Measurements from ENCODE around the gene DEPDC7. TPM values are rescaled to one million over a fixed set of nuclear protein-coding genes. Genes with fewer than 3 reads are reported as not detected.

The DEPDC7 gene
- polyA plus RNA-seq, 2 of the 4 experiments (the other 2 are of a cell fraction), result 15.3 to 16.6 TPM

DNA sequence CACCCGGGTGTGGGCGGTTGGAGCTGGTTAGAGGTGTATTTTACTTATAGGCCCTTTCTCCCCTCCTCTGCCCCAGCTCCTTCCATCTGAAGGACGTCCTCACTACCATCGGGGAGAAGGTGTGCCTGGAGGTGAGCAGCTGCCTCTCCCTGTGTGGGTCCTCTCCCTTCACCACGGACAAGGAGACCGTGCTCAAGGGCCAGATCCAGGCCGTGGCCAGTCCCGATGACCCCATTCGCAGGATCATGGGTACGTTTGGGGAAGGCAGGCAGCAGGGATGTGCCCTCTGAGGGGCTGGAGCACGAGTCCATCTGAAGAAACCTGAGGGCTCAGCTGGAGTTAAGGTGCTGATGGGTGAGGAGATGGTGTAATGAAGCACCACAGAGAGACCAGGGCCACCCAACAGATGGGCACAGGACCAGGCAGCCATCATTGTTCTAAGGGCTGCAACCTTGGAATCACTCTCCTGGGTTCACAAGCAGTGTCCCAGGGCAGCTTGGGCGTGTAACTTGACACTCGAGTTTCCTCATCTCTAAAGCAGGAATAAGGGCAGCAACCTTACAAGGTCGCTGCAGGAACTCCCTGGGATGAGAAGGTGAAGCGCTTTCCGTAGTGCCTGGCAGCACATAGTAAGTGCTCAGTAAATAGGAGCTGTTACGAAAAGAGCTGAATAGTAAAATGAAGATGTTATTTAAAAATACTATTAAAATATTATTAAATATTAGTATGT is 53.1 kb downstream of the DEPDC7 start:
- Histone ChIP-seq H3K9me3 (no peaks in the 10 kb centered on the region), H3K4me3 (no peak overlapping the region), H3K27ac (peak overlapping the region in 1 of 2 experiments; percentile 7; a peak in 1 of 6 replicates), H3K4me2 (no peak overlapping the region), H3K4me1 (peaks cover 22% of the 10 kb centered on the region)
- ChIA-PET POLR2A (no interaction called here), CTCF (interaction anchor here (0.8 to 7.8 kb wide), 10 partner anchors 7 to 108 kb away, joined by 3 to 76 read pairs (median 4); no protein-coding TSS in a partner anchor)
- DNase-seq (ENCODE audit: low read depth in 1 of 2, low spot score in 1 of 2), result no peak
- WGBS (ENCODE audit: missing lambda C conversion rate), result 92% methylated on average over 15 of the region's 17 CpGs
- FAIRE-seq, result no peak
- ATAC-seq, result no peak
- TF ChIP-seq POLR2AphosphoS2 (conservative IDR thresholded peaks at IDR 0.05; ENCODE audit: low read length), result 0 out of 2 replicates have a peak, but pooled peaks have one; percentile 22
- no peak for TF ChIP-seq EHF (CRISPR knock-in tag; IDR thresholded peaks at IDR 0.05)

- ATAC-seq, result no peak
- Histone ChIP-seq H3K4me1 (peaks cover 5% of the 10 kb centered on the region; the same call in 1 of the 3 replicates), H3K9me3 (no peaks in the 10 kb centered on the region), H3K4me2 (no peak overlapping the region), H3K27ac (peak overlapping the region in 1 of 2 experiments; percentile 25; a peak in 1 of 6 replicates), H3K4me3 (no peak overlapping the region)
- FAIRE-seq, result no peak
- no peak for DNase-seq (ENCODE audit: low read depth in 1 of 2, low spot score in 1 of 2)
- ChIA-PET POLR2A (no interaction called here), CTCF (interaction anchor here (0.5 to 1.4 kb wide), 3 partner anchors 15 to 263 kb away, joined by 3 to 4 read pairs (median 3); partner anchors contain the start of gene CSTF3)
- 83% methylated on average over 8 of the region's 8 CpGs for WGBS (ENCODE audit: missing lambda C conversion rate)
- TF ChIP-seq JUNB (IDR thresholded peaks at IDR 0.05), result no peak
- no peak for TF ChIP-seq CBX8 (IDR thresholded peaks at IDR 0.05)
- TF ChIP-seq RFX5 (IDR thresholded peaks at IDR 0.05), result no peak
- no peak for TF ChIP-seq RAD21 (conservative IDR thresholded peaks at IDR 0.05 in 1 of 2, IDR thresholded peaks at IDR 0.05 in 1 of 2)
- no peak for TF ChIP-seq TFCP2L1 (CRISPR knock-in tag; IDR thresholded peaks at IDR 0.05)
- no peak for TF ChIP-seq PHF8 (IDR thresholded peaks at IDR 0.05; ENCODE audit: borderline replicate concordance, low read depth)
- TF ChIP-seq E2F6 (IDR thresholded peaks at IDR 0.05; ENCODE audit: borderline replicate concordance, low read depth), result no peak
- TF ChIP-seq HOXB13 (CRISPR knock-in tag; IDR thresholded peaks at IDR 0.05; ENCODE audit: low read depth), result no peak
- no peak for TF ChIP-seq FOXS1 (CRISPR knock-in tag; IDR thresholded peaks at IDR 0.05)
- TF ChIP-seq BHLHE40 (IDR thresholded peaks at IDR 0.05; ENCODE audit: low read depth, low read length), result no peak
- no peak for TF ChIP-seq ZSCAN20 (CRISPR knock-in tag; IDR thresholded peaks at IDR 0.05)
- TF ChIP-seq EHF (CRISPR knock-in tag; IDR thresholded peaks at IDR 0.05), result no peak
- TF ChIP-seq, protein P1, sequence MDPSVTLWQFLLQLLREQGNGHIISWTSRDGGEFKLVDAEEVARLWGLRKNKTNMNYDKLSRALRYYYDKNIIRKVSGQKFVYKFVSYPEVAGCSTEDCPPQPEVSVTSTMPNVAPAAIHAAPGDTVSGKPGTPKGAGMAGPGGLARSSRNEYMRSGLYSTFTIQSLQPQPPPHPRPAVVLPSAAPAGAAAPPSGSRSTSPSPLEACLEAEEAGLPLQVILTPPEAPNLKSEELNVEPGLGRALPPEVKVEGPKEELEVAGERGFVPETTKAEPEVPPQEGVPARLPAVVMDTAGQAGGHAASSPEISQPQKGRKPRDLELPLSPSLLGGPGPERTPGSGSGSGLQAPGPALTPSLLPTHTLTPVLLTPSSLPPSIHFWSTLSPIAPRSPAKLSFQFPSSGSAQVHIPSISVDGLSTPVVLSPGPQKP (IDR thresholded peaks at IDR 0.05; ENCODE audit: low read depth, low read length), result no peak
Observed at GRCh38 chr11:33072465-33072864, 56.8 kb downstream of the DEPDC7 start.

Small RNA genes lying within 50 kb of the gene (small RNA-seq; reads per million reads assigned to genes)
- gene RF00019, result 0 reads per million in 6 experiments

Other genes with a start within 250 kb of the DEPDC7 start
- gene CCDC73, start 221.2 kb upstream of the DEPDC7 start, polyA plus RNA-seq (2011; rRNA removed), result 0.03 TPM in 2 replicates
- gene CCDC73, start 221.2 kb upstream of the DEPDC7 start, polyA plus RNA-seq (2017; fragmentation: RNase III; extraction: RNeasy Plus Mini Kit Qiagen cat#74134 plus additional on column Dnase treatment), result 0.03 TPM in 1 of 3 replicates, not detected in the others
- 0.83 and 0.85 TPM in 2 replicates for gene PRRG4, start 186.0 kb upstream of the DEPDC7 start, polyA plus RNA-seq (2011; rRNA removed)
- 0.72 to 1.4 TPM (median 1.3 TPM) in 3 replicates for gene PRRG4, start 186.0 kb upstream of the DEPDC7 start, polyA plus RNA-seq (2017; fragmentation: RNase III; extraction: RNeasy Plus Mini Kit Qiagen cat#74134 plus additional on column Dnase treatment)
- gene QSER1, start 123.1 kb upstream of the DEPDC7 start, polyA plus RNA-seq (2011; rRNA removed), result 27.2 and 29.8 TPM in 2 replicates
- gene QSER1, start 123.1 kb upstream of the DEPDC7 start, polyA plus RNA-seq (2017; fragmentation: RNase III; extraction: RNeasy Plus Mini Kit Qiagen cat#74134 plus additional on column Dnase treatment), result 13.2 to 15.8 TPM (median 13.8 TPM) in 3 replicates
- 42.1 and 43.0 TPM in 2 replicates for gene TCP11L1, start 23.7 kb downstream of the DEPDC7 start, polyA plus RNA-seq (2011; rRNA removed)
- 23.7 to 30.3 TPM (median 27.7 TPM) in 3 replicates for gene TCP11L1, start 23.7 kb downstream of the DEPDC7 start, polyA plus RNA-seq (2017; fragmentation: RNase III; extraction: RNeasy Plus Mini Kit Qiagen cat#74134 plus additional on column Dnase treatment)
- 41.4 and 53.9 TPM in 2 replicates for gene CSTF3, start 145.6 kb downstream of the DEPDC7 start, polyA plus RNA-seq (2011; rRNA removed)
- gene CSTF3, start 145.6 kb downstream of the DEPDC7 start, polyA plus RNA-seq (2017; fragmentation: RNase III; extraction: RNeasy Plus Mini Kit Qiagen cat#74134 plus additional on column Dnase treatment), result 53.2 to 67.5 TPM (median 57.1 TPM) in 3 replicates
- 31.6 and 37.5 TPM in 2 replicates for gene HIPK3, start 241.5 kb downstream of the DEPDC7 start, polyA plus RNA-seq (2011; rRNA removed)
- 12.7 to 15.7 TPM (median 15.1 TPM) in 3 replicates for gene HIPK3, start 241.5 kb downstream of the DEPDC7 start, polyA plus RNA-seq (2017; fragmentation: RNase III; extraction: RNeasy Plus Mini Kit Qiagen cat#74134 plus additional on column Dnase treatment)